GF-D8 (cell line): ENCODE data around the gene SRGAP2C.
"Not testable (repeated sequence)": the region's sequence is repeated elsewhere in the genome, so short reads cannot be mapped to it uniquely, and the experiment has no call there.

ENCODE experiments used
- DNase-seq: peaks from one replicate; lab custom pipeline; 2025; lab: John Stamatoyannopoulos, UW

Gene SRGAP2C

DNA sequence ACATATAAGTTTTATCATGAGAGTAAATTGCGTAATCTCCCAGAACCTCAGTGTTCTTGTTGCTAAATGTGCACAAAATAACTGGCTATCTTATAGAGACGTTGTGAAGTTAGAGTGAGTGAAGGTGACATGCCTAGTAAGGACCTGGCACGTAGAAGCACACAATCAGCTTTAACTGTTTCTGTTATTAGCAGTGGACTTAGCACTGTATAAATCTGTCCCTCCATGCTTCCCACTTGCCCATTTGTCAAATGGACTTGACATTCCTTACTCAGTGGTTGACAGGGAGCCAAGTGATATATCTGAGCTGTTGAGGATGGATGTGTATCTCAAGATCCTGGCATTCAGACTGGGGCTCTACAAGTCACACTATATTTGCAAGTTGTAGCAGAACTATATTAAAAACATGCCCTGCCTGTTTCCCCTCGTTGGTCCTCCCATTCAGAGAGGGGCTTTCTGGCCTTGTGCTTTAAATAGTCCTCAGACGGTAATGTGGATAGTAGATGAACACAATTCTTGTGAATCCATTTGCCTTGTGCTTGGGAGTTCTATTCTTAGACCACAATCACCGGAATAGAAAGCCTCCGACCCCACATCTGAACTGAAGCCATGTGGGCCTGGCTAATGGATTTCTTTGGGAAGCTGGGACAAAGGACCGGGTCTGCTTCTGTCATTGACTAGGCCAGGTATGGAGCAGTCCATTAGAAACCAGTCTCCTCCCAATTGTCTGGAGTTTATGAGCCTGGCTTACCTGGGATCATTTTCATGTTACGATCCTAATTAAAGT lies 43.0 kb downstream of the SRGAP2C start:
- DNase-seq = not testable (repeated sequence)

DNA sequence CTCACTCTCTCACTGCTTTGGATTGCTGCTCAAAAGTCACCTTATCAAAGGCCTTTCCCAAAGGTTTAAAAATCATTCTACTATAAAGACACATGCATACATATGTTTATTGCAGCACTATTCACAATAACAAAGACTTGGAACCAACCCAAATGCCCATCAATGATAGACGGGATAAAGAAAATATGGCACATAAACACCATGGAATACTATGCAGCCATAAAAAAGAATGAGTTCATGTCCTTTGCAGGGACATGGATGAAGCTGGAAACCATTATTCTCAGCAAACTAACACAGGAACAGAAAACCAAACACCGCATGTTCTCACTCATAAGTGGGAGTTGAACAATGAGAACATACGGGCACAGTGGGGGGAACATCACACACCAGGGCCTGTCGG lies 45.9 kb downstream of the SRGAP2C start:
- not testable (repeated sequence) for DNase-seq

DNA sequence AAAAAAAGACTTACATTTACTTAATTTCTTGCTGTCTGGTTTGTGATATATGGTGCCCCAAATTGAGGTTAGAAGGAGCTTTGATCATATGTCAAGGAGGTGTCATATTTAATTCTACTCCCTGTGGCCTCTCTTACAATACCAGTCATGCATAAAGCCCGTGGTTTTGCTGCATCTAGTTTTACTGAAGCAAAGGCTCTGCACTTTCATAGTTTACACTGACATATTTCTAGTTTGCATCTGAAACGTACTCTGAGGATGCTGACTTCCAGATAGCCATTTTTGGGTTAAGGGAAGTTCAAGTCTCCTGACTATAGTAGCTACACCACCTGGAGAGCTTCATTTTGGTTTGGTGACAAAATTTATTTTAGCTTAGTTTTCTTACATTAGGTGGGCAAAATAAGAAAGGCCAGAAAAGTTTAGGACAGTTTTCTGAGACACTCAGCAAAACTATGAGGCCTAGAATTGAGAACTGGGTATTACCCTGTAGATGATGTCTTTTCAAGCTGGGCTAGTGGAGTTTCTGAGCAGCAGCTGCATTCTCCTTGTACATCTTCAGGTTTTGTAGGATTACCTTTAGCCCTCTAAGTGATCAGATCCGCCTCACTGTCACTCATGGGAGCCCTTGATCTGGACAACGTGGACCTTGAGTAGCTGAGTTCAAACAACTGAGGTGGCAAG lies 47.8 kb downstream of the SRGAP2C start:
- DNase-seq = not testable (repeated sequence)

DNA sequence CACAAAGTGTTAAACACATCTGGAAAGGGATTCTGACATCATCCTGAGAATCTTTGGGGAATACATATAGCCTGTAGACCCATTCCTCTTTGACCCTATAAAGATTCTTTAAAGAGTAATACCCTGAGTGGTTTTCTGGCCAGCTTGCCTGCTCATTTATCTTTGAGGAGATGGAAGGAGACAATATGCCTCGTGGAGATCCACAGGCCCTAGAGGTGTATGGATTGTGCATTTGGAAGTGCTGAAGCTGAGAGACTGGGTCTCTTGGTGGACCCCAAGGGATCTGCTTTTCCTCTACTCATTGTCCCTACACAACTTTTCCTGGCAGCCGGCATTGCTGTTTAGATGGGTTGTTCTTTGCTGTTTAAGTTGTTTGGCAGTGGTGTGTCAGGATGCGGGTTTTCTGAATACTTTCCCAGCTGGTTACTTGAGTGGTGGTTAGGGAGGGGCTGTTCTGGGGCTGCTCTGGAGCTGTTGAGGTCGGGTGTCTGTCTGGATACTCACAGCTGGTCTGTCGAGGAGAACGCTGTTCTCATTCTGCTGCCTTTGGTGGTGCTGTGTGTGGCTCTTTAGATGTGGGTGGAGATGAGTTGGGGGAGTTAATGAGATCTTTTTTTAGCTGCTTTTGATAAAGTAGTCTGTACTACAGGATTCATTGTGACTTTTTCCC lies 49.5 kb downstream of the SRGAP2C start:
- DNase-seq = not testable (repeated sequence)

DNA sequence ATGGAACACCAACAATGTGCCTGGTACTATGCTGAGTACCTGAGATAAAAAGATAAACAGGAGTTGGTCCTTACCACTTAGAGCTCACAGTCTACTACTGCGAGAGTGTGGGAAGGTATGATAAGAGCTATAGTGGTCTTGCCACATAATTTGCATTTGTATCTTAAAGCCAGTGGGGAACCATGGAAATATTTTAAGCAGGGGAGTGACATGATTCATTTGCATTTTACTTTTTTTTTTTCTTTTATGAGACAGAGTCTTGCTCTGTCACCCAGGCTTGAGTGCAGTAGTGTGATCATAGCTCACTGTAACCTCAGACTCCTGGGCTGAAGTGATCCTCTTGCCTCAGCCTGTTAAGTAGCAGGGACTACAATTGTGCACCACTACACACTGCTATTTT lies 53.6 kb downstream of the SRGAP2C start:
- DNase-seq = not testable (repeated sequence)

DNA sequence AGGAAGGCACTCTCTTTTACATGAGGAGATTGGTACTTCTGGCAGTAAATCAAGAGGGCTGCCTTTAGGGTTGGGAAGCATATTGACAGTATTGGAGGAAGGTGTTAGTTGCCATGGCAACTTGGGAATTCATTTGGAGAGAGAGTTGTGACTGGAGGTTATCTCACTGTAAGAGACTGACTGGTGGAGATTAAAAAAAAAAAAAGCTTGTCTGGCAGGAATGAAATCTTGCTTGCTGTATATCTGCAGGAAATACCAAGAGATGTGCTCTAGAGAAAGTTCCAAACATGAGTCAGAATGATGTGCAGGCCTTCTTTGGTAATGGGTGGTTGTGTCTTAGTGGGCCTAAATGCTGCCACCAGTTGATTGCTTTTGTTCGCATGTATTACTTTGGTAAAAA lies 59.1 kb downstream of the SRGAP2C start:
- DNase-seq = not testable (repeated sequence)

DNA sequence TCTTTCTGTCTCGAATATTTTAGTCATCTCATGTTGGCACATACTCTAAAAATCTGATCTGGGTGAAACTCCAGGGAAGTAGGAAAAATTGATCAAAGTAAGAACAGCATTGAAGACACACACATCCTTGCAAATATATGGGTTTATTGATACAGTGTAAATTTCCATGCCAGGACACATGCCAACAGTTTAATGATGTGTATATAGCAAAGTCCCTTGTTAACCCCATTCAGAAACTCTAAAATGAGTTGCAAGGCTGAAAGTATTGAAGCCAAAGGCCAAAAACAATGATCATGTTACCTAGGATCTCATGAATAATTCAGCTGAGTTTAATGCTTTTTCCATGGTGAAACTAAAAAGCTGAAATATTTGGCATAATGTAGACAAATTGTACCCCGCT lies 61.6 kb downstream of the SRGAP2C start:
- not testable (repeated sequence) for DNase-seq

DNA sequence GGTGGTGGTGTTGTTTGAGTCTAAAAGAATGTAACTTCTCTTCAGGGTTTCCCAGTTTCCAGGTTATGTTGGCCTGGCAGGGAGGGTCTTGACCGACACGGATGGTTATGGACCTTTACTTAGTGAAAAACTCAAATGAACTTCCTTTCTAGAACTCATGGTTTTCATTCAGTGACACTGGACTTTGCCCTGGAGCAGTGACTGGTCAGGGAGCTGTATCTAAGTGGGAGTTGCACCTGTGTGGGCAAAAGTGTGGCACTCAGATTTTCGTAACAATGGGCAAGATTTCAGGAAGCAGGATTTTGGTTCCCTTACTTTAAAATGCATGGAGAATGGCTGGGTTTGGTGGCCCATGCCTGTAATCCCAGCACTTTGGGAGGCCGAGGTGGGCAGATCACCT lies 67.9 kb downstream of the SRGAP2C start:
- not testable (repeated sequence) for DNase-seq

DNA sequence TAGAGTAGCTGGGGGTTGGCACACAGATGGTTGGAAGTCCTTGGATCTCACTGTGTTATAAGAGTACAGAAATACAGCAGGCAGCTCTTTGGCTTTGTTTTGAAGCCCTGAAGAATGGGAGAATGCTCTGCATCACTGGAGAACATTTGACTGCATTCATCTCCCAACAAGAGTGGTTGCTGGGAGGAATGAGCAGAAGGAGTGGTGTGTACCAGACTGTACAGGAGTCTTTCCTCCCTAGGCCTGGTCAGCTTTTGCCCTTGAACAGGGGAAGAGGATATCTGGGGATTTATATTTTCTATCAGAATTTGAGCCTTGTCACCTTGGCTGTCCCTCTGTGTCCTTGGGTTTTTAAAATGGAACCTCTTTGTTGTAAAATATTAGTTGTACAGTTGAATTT lies 69.8 kb downstream of the SRGAP2C start:
- DNase-seq = not testable (repeated sequence)

DNA sequence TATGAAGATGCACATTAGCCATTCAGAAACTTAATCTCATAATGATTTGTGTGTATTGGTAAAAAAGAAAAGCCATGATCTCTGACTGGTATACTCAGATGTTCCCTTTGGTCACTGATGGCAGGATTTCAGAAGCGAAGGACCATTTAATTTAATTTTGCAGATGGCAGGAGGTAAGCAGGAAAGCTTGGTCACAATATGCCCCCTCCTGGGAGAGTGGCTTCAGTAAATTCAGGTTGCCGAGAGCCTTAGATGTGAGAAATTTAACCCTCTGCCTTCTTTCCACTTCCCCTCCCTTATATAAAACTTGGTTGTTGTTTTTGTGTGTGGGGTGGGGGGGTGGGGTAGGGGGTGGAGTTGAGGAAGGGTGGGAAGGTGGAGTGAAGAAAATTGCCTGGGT lies 72.9 kb downstream of the SRGAP2C start:
- DNase-seq = not testable (repeated sequence)

DNA sequence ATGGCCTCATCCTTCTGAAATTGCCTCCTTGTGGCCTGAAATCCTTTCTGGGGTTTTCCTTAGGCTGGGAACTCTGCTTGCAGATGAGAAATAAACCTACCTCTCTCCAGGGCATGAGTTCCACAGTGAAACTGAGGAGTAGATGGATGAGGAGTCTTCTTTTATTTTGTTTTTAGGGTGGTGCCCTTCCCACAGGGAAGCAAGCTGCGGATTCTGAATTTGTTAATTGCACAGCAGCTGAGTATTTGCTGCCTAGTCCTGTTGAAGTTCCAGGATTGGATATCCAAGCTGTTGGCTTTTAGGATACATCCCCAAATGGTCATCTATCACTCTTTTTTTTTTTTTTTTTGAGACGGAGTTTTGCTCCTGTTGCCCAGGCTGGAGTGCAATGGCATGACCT lies 73.4 kb downstream of the SRGAP2C start:
- DNase-seq = not testable (repeated sequence)

DNA sequence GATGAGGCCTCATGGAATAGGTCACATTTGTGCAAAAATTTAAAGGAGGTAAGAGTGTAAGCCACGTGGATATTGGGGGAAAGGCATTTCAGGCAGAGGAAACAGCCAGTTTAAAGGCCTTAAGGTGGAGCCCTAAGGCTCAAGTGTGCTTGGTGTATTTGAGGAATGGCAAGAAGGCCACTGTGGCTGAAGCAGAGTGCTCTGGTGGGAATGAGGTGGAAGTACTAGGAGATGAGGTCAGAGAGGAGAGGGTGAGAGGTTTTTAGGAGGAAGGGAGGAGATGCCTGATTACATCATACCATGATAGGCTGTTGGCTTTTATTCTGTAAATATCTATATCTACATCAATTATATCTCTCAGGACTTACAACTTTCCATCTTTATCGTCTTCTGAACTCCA lies 75.4 kb downstream of the SRGAP2C start:
- DNase-seq = not testable (repeated sequence)

DNA sequence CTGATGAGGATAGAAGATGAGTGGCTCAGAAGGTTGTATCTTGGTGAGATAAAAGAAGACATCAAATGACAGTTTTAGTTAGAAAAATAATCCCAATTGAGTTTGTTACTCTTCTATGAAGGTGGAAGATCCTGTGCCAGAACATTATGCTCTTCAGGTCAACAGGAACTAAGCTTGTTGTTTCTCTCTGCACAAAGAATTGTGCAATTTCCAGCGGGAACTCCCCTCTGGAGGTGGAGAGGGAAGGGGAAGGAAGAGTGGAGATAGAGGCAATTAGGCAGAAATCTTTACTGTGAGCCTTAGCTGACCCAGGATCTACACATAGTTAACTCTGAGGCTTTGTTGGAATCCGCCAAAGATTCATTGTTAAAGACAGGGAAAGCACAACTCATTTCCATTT lies 77.4 kb downstream of the SRGAP2C start:
- not testable (repeated sequence) for DNase-seq

DNA sequence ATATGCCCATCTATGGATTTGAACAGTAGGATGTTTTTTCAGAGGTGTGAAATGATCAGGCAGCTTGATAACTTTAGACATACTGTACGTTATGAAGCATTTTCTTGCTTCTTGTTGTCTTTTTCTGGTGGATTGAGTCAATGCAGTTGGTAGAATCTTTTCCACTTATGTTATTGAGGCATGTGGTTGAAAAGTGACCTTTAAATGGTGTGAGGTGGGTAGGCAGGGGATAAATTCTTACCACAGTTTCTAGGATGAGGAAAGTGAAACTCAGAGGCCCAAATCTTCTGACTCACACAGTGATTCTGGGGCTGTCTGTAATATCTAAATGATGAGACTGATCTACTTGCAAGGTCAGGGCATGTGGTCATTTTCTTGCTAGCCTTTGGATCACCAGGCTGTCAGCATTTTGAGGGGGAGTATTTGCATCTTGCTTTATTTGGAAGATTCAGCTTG lies 79.0 kb downstream of the SRGAP2C start:
- not testable (repeated sequence) for DNase-seq

DNA sequence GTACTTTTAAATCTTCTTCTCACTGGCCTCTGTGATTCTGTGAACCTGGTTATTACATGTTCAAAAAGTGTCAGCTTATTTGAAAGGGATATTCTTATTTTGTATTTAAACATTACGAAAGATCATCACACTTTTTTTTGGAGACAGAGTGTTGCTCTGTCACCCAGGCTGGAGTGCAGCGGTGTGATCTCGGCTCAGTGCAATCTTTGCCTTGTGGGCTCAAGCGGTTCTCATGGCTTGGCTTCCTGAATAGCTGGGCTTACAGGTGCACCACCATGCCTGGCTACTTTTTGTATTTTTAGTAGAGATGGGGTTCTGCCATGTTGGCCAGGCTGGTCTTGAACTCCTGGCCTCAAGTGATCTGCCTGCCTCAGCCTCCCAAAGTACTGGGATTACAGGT lies 82.3 kb downstream of the SRGAP2C start:
- not testable (repeated sequence) for DNase-seq

DNA sequence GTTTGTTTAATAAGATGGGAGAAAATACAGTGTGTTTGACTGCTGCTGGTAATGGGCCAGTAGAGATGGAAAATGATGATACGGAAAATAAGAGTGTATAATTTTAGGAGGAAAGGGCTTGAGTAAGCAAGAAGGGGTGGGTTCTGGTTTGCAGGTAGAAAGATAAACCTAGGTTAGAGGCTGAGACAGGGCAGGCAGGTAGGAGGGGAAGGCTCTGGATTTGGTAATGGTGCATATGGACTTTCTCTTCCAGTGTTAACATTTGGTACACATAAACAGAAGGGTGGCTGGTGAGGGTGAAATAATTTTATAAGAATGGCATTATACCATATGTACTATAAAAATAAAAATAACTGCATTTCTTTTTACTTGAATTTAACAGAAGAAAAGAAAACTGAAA lies 84.5 kb downstream of the SRGAP2C start:
- not testable (repeated sequence) for DNase-seq

DNA sequence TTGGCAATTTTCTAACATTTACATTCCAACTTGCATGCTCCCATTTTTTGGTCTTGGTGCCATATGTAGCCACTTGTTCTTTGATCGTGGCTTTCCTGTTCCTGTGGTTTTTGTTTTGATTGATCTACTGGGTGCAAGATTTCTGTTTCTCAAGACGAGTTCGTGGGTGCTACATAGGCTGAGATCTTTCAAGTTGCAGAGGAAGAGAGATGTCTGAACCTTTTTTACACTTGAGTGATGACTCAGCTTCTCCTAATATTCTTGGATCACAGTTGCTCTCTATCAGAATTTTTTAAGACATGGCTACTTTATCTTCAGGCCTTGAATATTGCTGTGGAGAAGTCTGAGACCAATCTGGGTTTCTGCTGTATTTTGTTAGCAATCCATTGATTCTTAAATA lies 85.2 kb downstream of the SRGAP2C start:
- not testable (repeated sequence) for DNase-seq

DNA sequence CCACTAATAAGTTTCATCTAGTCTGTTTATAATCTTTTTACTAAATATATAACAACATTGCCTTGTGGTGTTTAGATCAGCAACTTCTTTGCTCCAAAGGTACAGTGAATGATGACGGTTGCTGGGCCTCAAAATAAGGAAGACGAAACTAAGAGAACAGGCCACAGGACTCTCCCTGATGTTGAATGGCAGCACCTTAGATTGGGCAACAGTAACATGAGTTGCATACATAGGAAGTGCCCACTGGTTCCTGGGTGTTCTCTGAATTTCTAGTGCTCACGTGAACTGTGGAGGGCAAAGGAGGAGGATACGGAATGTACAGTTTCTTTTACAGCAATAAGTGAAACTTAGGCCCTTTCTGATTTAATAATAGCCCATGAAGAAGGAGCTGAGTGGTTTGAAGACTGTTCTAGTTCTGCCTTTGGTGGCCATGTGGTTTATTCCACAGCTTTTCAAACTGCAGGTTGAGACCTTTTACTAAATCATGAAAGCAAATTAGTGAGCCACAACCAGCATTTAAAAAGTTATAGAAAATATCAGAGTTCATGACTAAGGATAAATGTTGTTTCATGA lies 86.5 kb downstream of the SRGAP2C start:
- not testable (repeated sequence) for DNase-seq

DNA sequence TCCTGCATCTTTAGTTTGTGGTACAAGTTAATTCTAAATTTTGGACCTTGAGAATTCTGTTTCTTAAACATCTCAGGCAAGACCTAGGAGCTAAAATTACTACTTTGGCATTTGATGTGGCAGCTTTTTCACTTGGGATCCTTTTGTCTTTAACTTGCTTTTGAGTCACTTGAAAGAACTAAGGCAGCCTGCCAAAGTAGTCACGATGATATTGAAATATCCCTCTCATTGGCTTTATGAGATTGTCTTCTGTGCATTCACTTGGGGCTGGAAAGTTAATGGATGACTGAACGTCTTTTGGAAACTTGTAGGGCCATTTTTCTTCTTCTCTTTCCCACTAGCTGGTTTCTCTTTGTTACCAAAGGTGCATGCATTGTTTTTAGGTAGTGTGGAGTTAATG lies 90.7 kb downstream of the SRGAP2C start:
- not testable (repeated sequence) for DNase-seq

DNA sequence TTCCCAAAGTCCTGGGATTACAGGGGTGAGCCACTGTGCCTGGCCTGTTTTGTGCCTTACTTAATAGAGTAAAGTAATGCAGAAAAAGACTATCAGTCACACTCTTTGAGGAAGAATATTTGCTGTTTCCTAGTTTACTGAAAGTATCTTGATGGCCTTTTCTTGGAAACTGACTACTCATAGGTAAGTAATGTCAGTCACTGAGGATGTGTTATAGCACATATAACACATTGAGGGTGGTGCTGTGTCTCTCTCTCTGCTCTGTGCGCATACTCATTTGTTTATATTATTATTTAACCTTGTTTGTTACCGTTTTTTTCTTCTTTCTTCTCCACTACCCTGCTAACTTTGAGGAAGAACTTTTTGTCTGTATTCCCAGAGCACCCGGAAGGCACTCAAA lies 93.4 kb downstream of the SRGAP2C start:
- DNase-seq = not testable (repeated sequence)

DNA sequence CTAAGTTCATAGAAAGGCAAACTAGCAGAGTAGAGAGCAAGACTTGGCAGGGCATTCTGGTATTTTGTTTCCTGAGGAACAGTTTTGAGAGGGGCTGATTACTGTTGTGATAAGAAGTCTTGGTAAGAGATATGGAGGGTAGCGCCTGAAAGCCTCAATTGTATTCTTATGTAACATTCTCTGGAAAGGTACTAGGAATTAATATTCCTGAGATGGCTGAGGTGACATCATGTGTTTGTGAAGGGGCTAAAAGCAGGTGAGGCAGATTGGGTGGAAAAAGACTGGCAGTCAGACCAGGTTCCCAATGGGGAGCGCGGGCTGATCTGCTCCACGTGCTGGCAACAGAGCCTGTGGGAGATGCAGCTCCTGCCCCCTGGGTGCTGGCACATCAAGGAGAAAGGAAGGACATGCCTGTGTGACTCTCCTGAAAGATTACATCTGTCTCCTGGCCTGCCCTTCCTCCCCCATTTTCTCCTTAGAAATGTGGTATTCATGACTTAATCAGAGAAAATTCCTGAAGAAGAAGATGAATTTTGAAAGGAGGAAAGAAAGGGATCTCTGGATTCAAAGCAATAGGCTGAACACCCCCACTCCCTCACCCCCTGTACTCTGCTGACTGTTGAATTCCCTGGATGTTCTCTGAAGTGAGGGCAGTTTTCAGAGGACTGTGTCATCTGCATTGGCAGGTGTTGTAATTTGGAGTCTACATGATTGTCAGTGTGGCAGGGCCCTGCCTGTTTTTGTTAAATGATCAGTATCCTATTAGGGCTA lies 94.2 kb downstream of the SRGAP2C start:
- DNase-seq = not testable (repeated sequence)

DNA sequence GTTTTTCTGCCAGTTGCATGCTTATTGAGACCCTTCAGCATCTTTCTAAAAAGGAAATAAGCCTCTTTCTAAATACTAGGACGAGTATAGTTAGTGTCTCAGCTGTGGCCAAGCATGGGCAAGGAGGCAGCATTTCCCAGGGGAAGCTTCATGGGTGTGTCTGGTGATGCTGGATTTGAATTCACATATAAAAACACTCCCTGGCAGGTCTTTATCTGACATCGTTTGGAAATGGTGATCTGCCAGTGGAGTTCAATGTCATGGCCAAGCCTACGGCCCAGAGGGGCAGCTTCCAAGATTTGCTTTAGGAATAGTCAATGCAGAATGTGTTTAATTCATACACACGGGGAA lies 94.7 kb downstream of the SRGAP2C start:
- DNase-seq = not testable (repeated sequence)
